Measurements from ENCODE around the gene RHPN2. TPM values are rescaled to one million over a fixed set of nuclear protein-coding genes. Genes with fewer than 3 reads are reported as not detected.
"Not testable (repeated sequence)": the region's sequence is repeated elsewhere in the genome, so short reads cannot be mapped to it uniquely, and the experiment has no call there.

RHPN2 gene
- total RNA-seq, 8 experiments from 2014 or later, result 5.7 to 65.7 (median 9.5) TPM

- WGBS, 10 experiments, result 38 to 77% (median 60%) methylated on average over 1 to 5 of the region's 5 CpGs; no CpG with 5 or more reads in 5 of the 10 experiments
- H3K27ac ChIP-seq, result no peak overlapping the region
- peaks cover 4 to 8% of the 10 kb centered on the region in 2 donors for H3K4me1 ChIP-seq (replicated peaks in 1 of 2)
- ATAC-seq (replicated peaks in 6 of 8), result no peak
- H3K4me3 ChIP-seq, result peak overlapping the region in 3 of 5 donors; percentile 69 to 90 (median 90)
- in situ Hi-C loops (cut with MboI; ENCODE audit: low pct_unique_long_range_greater_than_20kb in 2 of 9, low sequenced_read_pairs in 9 of 9, unreplicated experiment in 9 of 9), result no loop called here
Observed at GRCh38 chr19:33062902-33063301, 1.8 kb downstream of the RHPN2 start.

- Histone ChIP-seq H3K27ac (no peak overlapping the region), H3K4me1 (replicated peaks in 1 of 2) (peaks cover 4 to 8% of the 10 kb centered on the region in 2 donors), H3K4me3 (no peak overlapping the region)
- WGBS, 10 experiments, result 70 to 100% (median 87%) methylated on average over 1 to 4 of the region's 5 CpGs; no CpG with 5 or more reads in 3 of the 10 experiments
- ATAC-seq (replicated peaks in 6 of 8), result no peak
- in situ Hi-C loops (cut with MboI; ENCODE audit: low pct_unique_long_range_greater_than_20kb in 2 of 9, low sequenced_read_pairs in 9 of 9, unreplicated experiment in 9 of 9), result no loop called here
Observed at GRCh38 chr19:33060586-33060985, 4.1 kb downstream of the RHPN2 start.

GRCh38 chr19:33055718-33056117, 9.0 kb downstream of the RHPN2 start:
- H3K4me3 ChIP-seq, result no peak overlapping the region
- 0 to 86% (median 10%) methylated on average over 1 to 2 of the region's 2 CpGs; no CpG with 5 or more reads in 4 of the 10 experiments for WGBS, 10 experiments
- no peak overlapping the region for H3K27ac ChIP-seq
- ATAC-seq (replicated peaks in 6 of 8), result peak in 4 of 8 experiments; percentile 12 to 61 (median 36)
- in situ Hi-C loops (cut with MboI; ENCODE audit: low pct_unique_long_range_greater_than_20kb in 2 of 9, low sequenced_read_pairs in 9 of 9, unreplicated experiment in 9 of 9), result no loop called here
- H3K4me1 ChIP-seq (replicated peaks in 1 of 2), result peaks cover 3 to 4% of the 10 kb centered on the region in 2 donors

GRCh38 chr19:33054623-33055022, 10.1 kb downstream of the RHPN2 start:
- peaks cover 3 to 4% of the 10 kb centered on the region in 2 donors for H3K4me1 ChIP-seq (replicated peaks in 1 of 2)
- ATAC-seq (replicated peaks in 6 of 8), result no peak
- WGBS, 10 experiments, result 80 to 100% (median 93%) methylated on average over 2 to 5 of the region's 8 CpGs; no CpG with 5 or more reads in 4 of the 10 experiments
- in situ Hi-C loops (cut with MboI; ENCODE audit: low pct_unique_long_range_greater_than_20kb in 2 of 9, low sequenced_read_pairs in 9 of 9, unreplicated experiment in 9 of 9), result no loop called here
- H3K27ac ChIP-seq, result no peak overlapping the region
- no peak overlapping the region for H3K4me3 ChIP-seq

- no peaks in the 10 kb centered on the region for H3K4me1 ChIP-seq (replicated peaks in 1 of 2)
- no peak overlapping the region for H3K27ac ChIP-seq
- no peak overlapping the region for H3K4me3 ChIP-seq
- WGBS, 10 experiments, result 44 to 100% (median 85%) methylated on average over 1 to 6 of the region's 8 CpGs; no CpG with 5 or more reads in 2 of the 10 experiments
- in situ Hi-C loops (cut with MboI; ENCODE audit: low pct_unique_long_range_greater_than_20kb in 2 of 9, low sequenced_read_pairs in 9 of 9, unreplicated experiment in 9 of 9), result no loop called here
- peak in 3 of 8 experiments; percentile 23 to 34 (median 25) for ATAC-seq (replicated peaks in 6 of 8)
Observed at GRCh38 chr19:33052352-33052972, 12.2 kb downstream of the RHPN2 start.

GRCh38 chr19:33050110-33050509, 14.6 kb downstream of the RHPN2 start:
- no peaks in the 10 kb centered on the region for H3K4me1 ChIP-seq (replicated peaks in 1 of 2)
- in situ Hi-C loops (cut with MboI; ENCODE audit: low pct_unique_long_range_greater_than_20kb in 2 of 9, low sequenced_read_pairs in 9 of 9, unreplicated experiment in 9 of 9), result no loop called here
- WGBS, 10 experiments, result 83 to 100% (median 100%) methylated on average over 1 to 2 of the region's 3 CpGs
- H3K27ac ChIP-seq, result no peak overlapping the region
- ATAC-seq (replicated peaks in 6 of 8), result no peak
- H3K4me3 ChIP-seq, result no peak overlapping the region

GRCh38 chr19:33048806-33049676, 15.6 kb downstream of the RHPN2 start:
- no peak for ATAC-seq (replicated peaks in 6 of 8)
- Histone ChIP-seq H3K27ac (no peak overlapping the region), H3K4me1 (replicated peaks in 1 of 2) (no peaks in the 10 kb centered on the region), H3K4me3 (no peak overlapping the region)
- WGBS, 10 experiments, result 45 to 96% (median 88%) methylated on average over 1 to 10 of the region's 15 CpGs; no CpG with 5 or more reads in 1 of the 10 experiments
- in situ Hi-C loops (cut with MboI; ENCODE audit: low pct_unique_long_range_greater_than_20kb in 2 of 9, low sequenced_read_pairs in 9 of 9, unreplicated experiment in 9 of 9), result no loop called here

GRCh38 chr19:33047422-33047821, 17.3 kb downstream of the RHPN2 start:
- in situ Hi-C loops (cut with MboI; ENCODE audit: low pct_unique_long_range_greater_than_20kb in 2 of 9, low sequenced_read_pairs in 9 of 9, unreplicated experiment in 9 of 9), result no loop called here
- Histone ChIP-seq H3K4me1 (replicated peaks in 1 of 2) (no peaks in the 10 kb centered on the region), H3K27ac (no peak overlapping the region), H3K4me3 (no peak overlapping the region)
- ATAC-seq (replicated peaks in 6 of 8), result no peak
- WGBS, 10 experiments, result 54 to 100% (median 92%) methylated on average over 2 to 6 of the region's 8 CpGs; no CpG with 5 or more reads in 3 of the 10 experiments

- in situ Hi-C loops (cut with MboI; ENCODE audit: low pct_unique_long_range_greater_than_20kb in 2 of 9, low sequenced_read_pairs in 9 of 9, unreplicated experiment in 9 of 9); H3K4me3 ChIP-seq; ATAC-seq (replicated peaks in 6 of 8): not testable (repeated sequence)
- WGBS, 10 experiments, result 73 to 100% (median 85%) methylated on average over 1 to 3 of the region's 3 CpGs; no CpG with 5 or more reads in 4 of the 10 experiments
- H3K27ac ChIP-seq, result peak overlapping the region in 1 of 2 donors; percentile 62
- H3K4me1 ChIP-seq (replicated peaks in 1 of 2), result peaks cover 0 to 14% of the 10 kb centered on the region in 2 donors
Observed at GRCh38 chr19:33041828-33042160, 22.9 kb downstream of the RHPN2 start.

- H3K27ac ChIP-seq, result peak overlapping the region in 1 of 2 donors; percentile 62
- no peak overlapping the region for H3K4me3 ChIP-seq
- peak in 5 of 8 experiments; percentile 61 to 92 (median 87) for ATAC-seq (replicated peaks in 6 of 8)
- WGBS, 10 experiments, result 30 to 86% (median 49%) methylated on average over 1 to 7 of the region's 9 CpGs; no CpG with 5 or more reads in 4 of the 10 experiments
- in situ Hi-C loops (cut with MboI; ENCODE audit: low pct_unique_long_range_greater_than_20kb in 2 of 9, low sequenced_read_pairs in 9 of 9, unreplicated experiment in 9 of 9), result no loop called here
- H3K4me1 ChIP-seq (replicated peaks in 1 of 2), result peaks cover 0 to 14% of the 10 kb centered on the region in 2 donors
Observed at GRCh38 chr19:33040994-33041827, 23.5 kb downstream of the RHPN2 start.

- WGBS, 10 experiments, result 67 to 100% (median 100%) methylated on average over 1 of the region's 1 CpG; no CpG with 5 or more reads in 6 of the 10 experiments
- Histone ChIP-seq H3K4me1 (replicated peaks in 1 of 2) (peaks cover 0 to 14% of the 10 kb centered on the region in 2 donors), H3K27ac (no peak overlapping the region), H3K4me3 (no peak overlapping the region)
- in situ Hi-C loops (cut with MboI; ENCODE audit: low pct_unique_long_range_greater_than_20kb in 2 of 9, low sequenced_read_pairs in 9 of 9, unreplicated experiment in 9 of 9), result no loop called here
- no peak for ATAC-seq (replicated peaks in 6 of 8)
Observed at GRCh38 chr19:33039815-33040214, 24.9 kb downstream of the RHPN2 start.

- H3K27ac ChIP-seq, result no peak overlapping the region
- no peak overlapping the region for H3K4me3 ChIP-seq
- WGBS, 10 experiments, result 50 to 100% (median 85%) methylated on average over 1 to 6 of the region's 10 CpGs; no CpG with 5 or more reads in 4 of the 10 experiments
- in situ Hi-C loops (cut with MboI; ENCODE audit: low pct_unique_long_range_greater_than_20kb in 2 of 9, low sequenced_read_pairs in 9 of 9, unreplicated experiment in 9 of 9), result no loop called here
- no peak for ATAC-seq (replicated peaks in 6 of 8)
- peaks cover 0 to 14% of the 10 kb centered on the region in 2 donors for H3K4me1 ChIP-seq (replicated peaks in 1 of 2)
Observed at GRCh38 chr19:33039108-33039599, 25.5 kb downstream of the RHPN2 start.

Measured in motor neuron (in vitro differentiated cells).